Neural progenitor cell (in vitro differentiated cells): Measurements from ENCODE around the gene TMEM123.

Experiments used
- CTCF ChIP-seq: fragments of 200-600 bp; sonication (generic); IDR thresholded peaks from 2 replicates; pipeline ENCODE4 v1.5.1; 2017; ENCODE audit warnings: antibody characterized with exemption, mild to moderate bottlenecking
- EZH2 ChIP-seq: fragments of 200-600 bp; sonication (generic); IDR thresholded peaks from 2 replicates; pipeline ENCODE4 v1.6.1; 2017; ENCODE audit warnings: antibody characterized with exemption, mild to moderate bottlenecking, moderate library complexity
- EZH2phosphoT487 ChIP-seq: fragments of 200-600 bp; sonication (generic); IDR thresholded peaks from 2 replicates; pipeline ENCODE4 v1.6.1; 2017; ENCODE audit warnings: antibody characterized with exemption

DNA sequence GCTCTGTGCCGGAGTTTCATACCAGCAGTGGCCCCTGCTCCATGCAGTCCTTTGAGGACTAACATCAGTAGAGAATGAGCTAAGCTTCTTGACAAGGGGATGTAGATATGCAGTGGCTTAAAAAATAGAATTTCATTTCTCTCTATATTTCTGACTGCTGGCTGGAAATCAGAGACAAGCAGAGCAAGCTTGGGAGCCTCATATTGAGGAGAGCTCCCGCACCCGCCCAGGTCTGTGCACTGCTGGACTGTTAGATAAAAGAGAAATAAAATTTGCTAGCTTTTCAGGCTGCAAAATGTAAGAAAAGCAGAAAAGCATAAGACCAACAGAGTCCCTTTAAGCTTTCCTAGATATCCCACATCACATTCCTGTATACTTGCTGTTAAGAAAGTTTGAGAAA is 46.6 kb upstream of the TMEM123 start:
- no peak for TF ChIP-seq EZH2
- TF ChIP-seq CTCF, result no peak
- TF ChIP-seq EZH2phosphoT487, result no peak
